Uterus (tissue), 2 donors: ENCODE measurements around the gene GALNT18.

Experiments
- CTCF ChIP-seq, 4 experiments: fragments of 200-600 bp in 2 of 4; fragments of 450-650 bp in 2 of 4; sonication (generic) in 2 of 4; IDR thresholded peaks; one replicate each; pipeline ENCODE4 v1.5.1; 2016 to 2019; ENCODE audit warnings: antibody characterized with exemption in 4 of 4, mild to moderate bottlenecking in 2 of 4, moderate library complexity in 1 of 4
- POLR2A ChIP-seq, 2 donors: fragments of 450-650 bp; IDR thresholded peaks; one replicate each; pipeline ENCODE4 v1.6.1; 2016; ENCODE audit warnings: antibody characterized with exemption in 2 of 2, mild to moderate bottlenecking in 1 of 2, moderate library complexity in 1 of 2

- TF ChIP-seq POLR2A (IDR thresholded peaks at IDR 0.05): no peak
- no peak for TF ChIP-seq CTCF (IDR thresholded peaks at IDR 0.05)
Observed at GRCh38 chr11:11552529-11553087, 69.2 kb downstream of the GALNT18 start.
